Measurements from ENCODE around the gene TNFAIP6. TPM values are rescaled to one million over a fixed set of nuclear protein-coding genes. Genes with fewer than 3 reads are reported as not detected.

TNFAIP6 gene
- total RNA-seq, 1 experiment from 2014 or later = not detected

- Histone ChIP-seq H3K4me3 (replicated peaks in 1 of 2; ENCODE audit: low read depth in 1 of 2, low read length in 2 of 2) (no peak overlapping the region), H3K9me3 (ENCODE audit: control insufficient read depth in 1 of 2, insufficient read depth in 1 of 2, low read depth in 1 of 2, low read length in 2 of 2) (no peaks in the 10 kb centered on the region), H3K79me2 (ENCODE audit: insufficient read depth, low read length) (no peaks in the 10 kb centered on the region), H3K4me2 (ENCODE audit: low read length) (no peak overlapping the region), H4K20me1 (ENCODE audit: insufficient read depth) (no peaks in the 10 kb centered on the region), H2AFZ (ENCODE audit: low read depth, low read length, poor library complexity, severe bottlenecking) (no peak overlapping the region), H3K9ac (ENCODE audit: low read length) (no peak overlapping the region), H3K27ac (ENCODE audit: low read depth, low read length) (no peak overlapping the region), H3K27me3 (ENCODE audit: insufficient read depth, low read length) (no peaks in the 10 kb centered on the region), H3K4me1 (ENCODE audit: control insufficient read depth in 1 of 2, insufficient read depth in 2 of 2, low read length in 2 of 2) (no peaks in the 10 kb centered on the region), H3K9me2 (ENCODE audit: insufficient read depth) (peaks cover 2% of the 10 kb centered on the region; the same call in 1 of the 2 replicates), H3K36me3 (ENCODE audit: control insufficient read depth in 1 of 2, insufficient read depth in 2 of 2, low read length in 2 of 2) (no peaks in the 10 kb centered on the region)
- no peak for DNase-seq (ENCODE audit: low read depth, low spot score)
- intact Hi-C loops (cut with micrococcal nuclease) = loop anchor here (10.0 kb wide), 1 partner anchor 136 kb away; the partner anchor contains the start of gene RBM43
- ChIA-PET RAD21 (ENCODE audit: low non-redundant PET in 1 of 2, low total read pairs in 2 of 2, uncharacterized antibody in 2 of 2, unreplicated experiment in 2 of 2) (no interaction called here), POLR2A (no interaction called here), CTCF (no interaction called here)
- TF ChIP-seq ATF3 (IDR thresholded peaks at IDR 0.05) (no peak), CTCF (IDR thresholded peaks at IDR 0.05 in 2 of 3, conservative IDR thresholded peaks at IDR 0.05 in 1 of 3; ENCODE audit: borderline replicate concordance in 1 of 3, insufficient read depth in 1 of 3, low read depth in 2 of 3, low read length in 2 of 3) (no peak), ZFX (IDR thresholded peaks at IDR 0.05) (no peak), ELF1 (IDR thresholded peaks at IDR 0.05; ENCODE audit: borderline replicate concordance, low read depth) (no peak), POLR2A (IDR thresholded peaks at IDR 0.05; ENCODE audit: borderline replicate concordance, extremely low read depth, insufficient read depth, insufficient read length) (no peak), TCF7L2 (IDR thresholded peaks at IDR 0.05; ENCODE audit: borderline replicate concordance, extremely low read depth, insufficient read depth, insufficient read length) (no peak), SRF (IDR thresholded peaks at IDR 0.05; ENCODE audit: low read depth) (no peak), FOSL1 (IDR thresholded peaks at IDR 0.05; ENCODE audit: low read depth) (no peak)
- BruUV-seq (replicated peaks) = no TSS peak
- ATAC-seq = no peak
These were observed 43.8 kb downstream of the TNFAIP6 start for GRCh38 chr2:151401149-151401548.

DNA sequence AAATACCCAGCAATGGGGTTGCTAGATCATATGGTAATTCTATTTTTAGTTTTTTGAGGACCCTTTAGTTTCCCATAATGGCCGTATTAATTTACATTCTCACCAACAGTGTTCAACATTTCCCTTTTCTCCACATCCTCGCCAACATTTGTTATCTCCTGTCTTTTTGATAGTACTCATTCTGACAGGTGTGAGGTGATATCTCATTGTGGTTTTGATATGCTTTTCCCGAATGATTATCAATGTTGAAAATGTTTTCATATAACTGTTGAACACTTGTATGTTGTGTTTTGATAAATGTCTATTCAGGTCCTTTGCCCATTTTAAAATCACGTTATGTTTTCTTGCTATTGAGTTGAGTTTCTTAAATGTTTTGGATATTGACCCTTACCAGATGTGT lies 46.5 kb downstream of the TNFAIP6 start:
- H3K9me3 ChIP-seq (ENCODE audit: control insufficient read depth in 1 of 2, insufficient read depth in 1 of 2, low read depth in 1 of 2, low read length in 2 of 2) = no peaks in the 10 kb centered on the region
- H3K79me2 ChIP-seq (ENCODE audit: insufficient read depth, low read length) = no peaks in the 10 kb centered on the region
- BruUV-seq (replicated peaks) = no TSS peak
- no peak overlapping the region for H2AFZ ChIP-seq (ENCODE audit: low read depth, low read length, poor library complexity, severe bottlenecking)
- H4K20me1 ChIP-seq (ENCODE audit: insufficient read depth) = no peaks in the 10 kb centered on the region
- H3K4me2 ChIP-seq (ENCODE audit: low read length) = no peak overlapping the region
- H3K27me3 ChIP-seq (ENCODE audit: insufficient read depth, low read length) = no peaks in the 10 kb centered on the region
- intact Hi-C loops (cut with micrococcal nuclease) = loop anchor here (10.0 kb wide), 1 partner anchor 139 kb away; the partner anchor contains the start of gene RBM43
- CTCF ChIA-PET = no interaction called here
- H3K4me1 ChIP-seq (ENCODE audit: control insufficient read depth in 1 of 2, insufficient read depth in 2 of 2, low read length in 2 of 2) = peaks cover 0 to 2% of the 10 kb centered on the region in 2 experiments; a peak in 2 of 4 replicates
- TF ChIP-seq YY1 (IDR thresholded peaks at IDR 0.05; ENCODE audit: extremely low read depth, insufficient replicate concordance, low read depth, low read length) (no peak), CEBPB (IDR thresholded peaks at IDR 0.05; ENCODE audit: low read depth) (no peak), JUND (IDR thresholded peaks at IDR 0.05) (no peak), RAD21 (IDR thresholded peaks at IDR 0.05; ENCODE audit: low read depth) (no peak)
- POLR2A ChIA-PET = no interaction called here
- H3K4me3 ChIP-seq (replicated peaks in 1 of 2; ENCODE audit: low read depth in 1 of 2, low read length in 2 of 2) = no peak overlapping the region
- ATAC-seq (no peak), DNase-seq (ENCODE audit: low read depth, low spot score) (no peak)
- no peak overlapping the region for H3K27ac ChIP-seq (ENCODE audit: low read depth, low read length)
- RAD21 ChIA-PET (ENCODE audit: low non-redundant PET in 1 of 2, low total read pairs in 2 of 2, uncharacterized antibody in 2 of 2, unreplicated experiment in 2 of 2) = no interaction called here
- peaks cover 2% of the 10 kb centered on the region; the same call in 1 of the 2 replicates for H3K9me2 ChIP-seq (ENCODE audit: insufficient read depth)
- H3K9ac ChIP-seq (ENCODE audit: low read length) = no peak overlapping the region
- H3K36me3 ChIP-seq (ENCODE audit: control insufficient read depth in 1 of 2, insufficient read depth in 2 of 2, low read length in 2 of 2) = no peaks in the 10 kb centered on the region
